H9 (cell line): Measurements from ENCODE around the gene TLR10. TPM values are rescaled to one million over a fixed set of nuclear protein-coding genes. Genes with fewer than 3 reads are reported as not detected.

Experiments
- DNase-seq: peaks from one replicate; pipeline ENCODE4 v3.0.0-alpha.2; 2017
- H2AFZ ChIP-seq: one replicate; pipeline ENCODE4 v1.6.1; 2013; ENCODE audit warnings: mild to moderate bottlenecking, low read length, control low read depth, moderate library complexity
- H2AK5ac ChIP-seq: 2 replicates; pipeline ENCODE4 v1.6.1; 2013; ENCODE audit warnings: low read length, control low read depth, mixed read lengths; ENCODE audit not compliant: insufficient read length
- H2BK120ac ChIP-seq: one replicate; pipeline ENCODE4 v1.6.1; 2013; ENCODE audit warnings: low read depth, mild to moderate bottlenecking, low read length, control low read depth, inconsistent platforms; ENCODE audit not compliant: poor library complexity, severe bottlenecking
- H2BK12ac ChIP-seq: 2 replicates; pipeline ENCODE4 v1.6.1; 2013; ENCODE audit warnings: low read length, control low read depth, mixed read lengths, low read depth; ENCODE audit not compliant: insufficient read length
- H2BK15ac ChIP-seq: 2 replicates; pipeline ENCODE4 v1.6.1; 2013; ENCODE audit warnings: low read depth, low read length, control low read depth
- H2BK20ac ChIP-seq: one replicate; pipeline ENCODE4 v1.6.1; 2013; ENCODE audit warnings: low read depth, mild to moderate bottlenecking, low read length, control low read depth, inconsistent platforms; ENCODE audit not compliant: poor library complexity, severe bottlenecking
- H2BK5ac ChIP-seq: 2 replicates; pipeline ENCODE4 v1.6.1; 2013; ENCODE audit warnings: low read length, control low read depth, mixed read lengths; ENCODE audit not compliant: insufficient read length
- H3K14ac ChIP-seq: 2 replicates; pipeline ENCODE4 v1.6.1; 2013; ENCODE audit warnings: low read length, control low read depth; ENCODE audit not compliant: insufficient read depth
- H3K18ac ChIP-seq: 2 replicates; pipeline ENCODE4 v1.6.1; 2013; ENCODE audit warnings: low read depth, mild to moderate bottlenecking, mixed read lengths, low read length, control low read depth; ENCODE audit not compliant: insufficient read length
- H3K23ac ChIP-seq: 2 replicates; pipeline ENCODE4 v1.6.1; 2013; ENCODE audit warnings: low read length, control low read depth, mixed read lengths, low read depth; ENCODE audit not compliant: insufficient read length
- H3K23me2 ChIP-seq: 2 replicates; pipeline ENCODE4 v1.6.1; 2013; ENCODE audit warnings: low read depth, mild to moderate bottlenecking, mixed read lengths, low read length, control low read depth; ENCODE audit not compliant: insufficient read length, poor library complexity, severe bottlenecking
- H3K27ac ChIP-seq: 2 replicates; pipeline ENCODE4 v1.5.1; 2013; ENCODE audit warnings: low read length, control low read depth, mixed read lengths, low read depth; ENCODE audit not compliant: insufficient read length
- H3K27me3 ChIP-seq: 2 replicates; pipeline ENCODE4 v1.6.1; 2013; ENCODE audit warnings: low read length, control low read depth, inconsistent platforms; ENCODE audit not compliant: insufficient read depth
- H3K4ac ChIP-seq: 2 replicates; pipeline ENCODE4 v1.6.1; 2013; ENCODE audit warnings: low read depth, mild to moderate bottlenecking, control low read depth, inconsistent platforms, low read length, moderate library complexity
- H3K4me1 ChIP-seq: 2 replicates; pipeline ENCODE4 v1.6.1; 2013; ENCODE audit warnings: low read length, control low read depth, inconsistent platforms; ENCODE audit not compliant: insufficient read depth
- H3K4me2 ChIP-seq: 2 replicates; pipeline ENCODE4 v1.6.1; 2013; ENCODE audit warnings: low read length, control low read depth, mixed read lengths; ENCODE audit not compliant: insufficient read length, insufficient read depth
- H3K56ac ChIP-seq: 2 replicates; pipeline ENCODE4 v1.6.1; 2013; ENCODE audit warnings: low read depth, mild to moderate bottlenecking, mixed read lengths, low read length, control low read depth; ENCODE audit not compliant: insufficient read length
- H3K79me1 ChIP-seq: 2 replicates; pipeline ENCODE4 v1.6.1; 2013; ENCODE audit warnings: low read depth, mild to moderate bottlenecking, moderate library complexity, low read length, control low read depth, inconsistent platforms; ENCODE audit not compliant: insufficient read depth, poor library complexity, severe bottlenecking
- H3K79me2 ChIP-seq: 2 replicates; pipeline ENCODE4 v1.6.1; 2013; ENCODE audit warnings: low read length, control low read depth, inconsistent platforms; ENCODE audit not compliant: insufficient read depth
- H3K9ac ChIP-seq: 2 replicates; pipeline ENCODE4 v1.6.1; 2013; ENCODE audit warnings: low read length, control low read depth, mixed read lengths; ENCODE audit not compliant: insufficient read length; ENCODE audit errors: extremely low read depth
- H3K9me3 ChIP-seq: one replicate; pipeline ENCODE4 v1.6.1; 2013; ENCODE audit warnings: low read depth, low read length, inconsistent platforms; ENCODE audit not compliant: control insufficient read depth
- H3T11ph ChIP-seq: one replicate; pipeline ENCODE4 v1.6.1; 2013; ENCODE audit warnings: mild to moderate bottlenecking, low read length, control low read depth, inconsistent platforms
- H4K20me1 ChIP-seq: one replicate; pipeline ENCODE4 v1.6.1; 2013; ENCODE audit not compliant: control insufficient read depth, insufficient read length, insufficient read depth
- H4K5ac ChIP-seq: 2 replicates; pipeline ENCODE4 v1.6.1; 2013; ENCODE audit warnings: low read depth, mild to moderate bottlenecking, mixed read lengths, low read length, control low read depth; ENCODE audit not compliant: insufficient read length
- H4K8ac ChIP-seq: replicated peaks from 2 replicates; pipeline ENCODE4 v1.6.1; 2013; ENCODE audit warnings: low read length, control low read depth, mixed read lengths, low read depth; ENCODE audit not compliant: insufficient read length
- H4K91ac ChIP-seq: 2 replicates; pipeline ENCODE4 v1.6.1; 2013; ENCODE audit warnings: low read depth, mild to moderate bottlenecking, moderate library complexity, mixed read lengths, low read length, control low read depth; ENCODE audit not compliant: insufficient read length
- H3K27ac Mint-ChIP-seq, 3 experiments: 2 replicates in 2 of 3; 3 replicates in 1 of 3; pipeline ENCODE4 v1.8.0; 2020 to 2021; ENCODE audit warnings: mixed read lengths in 3 of 3, mild to moderate bottlenecking in 1 of 3, moderate library complexity in 1 of 3
- H3K27me3 Mint-ChIP-seq: 2 replicates; pipeline ENCODE4 v1.8.0; 2021; ENCODE audit warnings: low read depth, mild to moderate bottlenecking, moderate library complexity, mixed read lengths
- H3K36me3 Mint-ChIP-seq, 3 experiments: 2 replicates in 2 of 3; 3 replicates in 1 of 3; pipeline ENCODE4 v1.8.0; 2020 to 2021; ENCODE audit warnings: low read depth in 3 of 3, mixed read lengths in 3 of 3; ENCODE audit not compliant: insufficient read depth in 1 of 3
- H3K4me1 Mint-ChIP-seq, 2 experiments: 2 replicates each; pipeline ENCODE4 v1.8.0; 2020; ENCODE audit warnings: mixed read lengths in 2 of 2
- H3K4me3 Mint-ChIP-seq, 2 experiments: 2 replicates in 1 of 2; 3 replicates in 1 of 2; pipeline ENCODE4 v1.8.0; 2020 to 2021; ENCODE audit warnings: mild to moderate bottlenecking in 2 of 2, mixed read lengths in 2 of 2, moderate library complexity in 1 of 2
- H3K9me3 Mint-ChIP-seq, 2 experiments: 2 replicates in 1 of 2; 3 replicates in 1 of 2; pipeline ENCODE4 v1.8.0; 2020; ENCODE audit warnings: mild to moderate bottlenecking in 2 of 2, mixed read lengths in 2 of 2, moderate library complexity in 1 of 2
- CTCF ChIP-seq: fragments of 200-600 bp; sonication (generic); conservative IDR thresholded peaks from 3 replicates; pipeline ENCODE4 v1.8.0; 2021; ENCODE audit warnings: antibody characterized with exemption, mild to moderate bottlenecking
- WGBS: extraction: QIAGEN DNeasy Blood & Tissue Kit; methylation state at CpG from one replicate; pipeline ENCODE4 v1.1.7; 2013; ENCODE audit warnings: missing lambda C conversion rate, low lambda C conversion rate, mixed read lengths; ENCODE audit not compliant: insufficient read length; ENCODE audit errors: extremely low coverage; 5-methylcytosine and 5-hydroxymethylcytosine counted together
- total RNA-seq: library from RNA; stranded (reverse); gene quantifications from 2 replicates; pipeline ENCODE4 v1.2.1, GENCODE V29; 2021

The TLR10 gene
- total RNA-seq, 1 experiment from 2014 or later = not detected

GRCh38 chr4:38728631-38729141 is 54.1 kb downstream of the TLR10 start:
- peak; percentile 54 for DNase-seq
- no CpG with 5 or more reads among the region's 4 CpGs for WGBS

More at GRCh38 chr4:38728631-38729141, 54.1 kb downstream of the TLR10 start:
- Histone ChIP-seq H2BK120ac (no peak overlapping the region), H2BK15ac (no peak overlapping the region), H4K91ac (no peak overlapping the region), H3K27me3 (no peaks in the 10 kb centered on the region), H3K4me2 (no peak overlapping the region), H4K20me1 (peaks cover 2% of the 10 kb centered on the region), H2BK12ac (no peak overlapping the region), H2BK20ac (no peak overlapping the region), H3K23ac (no peak overlapping the region), H3K18ac (no peak overlapping the region), H3K27ac (no peak overlapping the region), H3K79me2 (no peaks in the 10 kb centered on the region), H3K4ac (no peak overlapping the region), H3K4me1 (no peaks in the 10 kb centered on the region; the same call in 1 of the 2 replicates), H4K8ac (no peak overlapping the region), H2BK5ac (no peak overlapping the region), H3K14ac (no peak overlapping the region), H3T11ph (no peak overlapping the region), H3K9ac (no peak overlapping the region), H2AK5ac (no peak overlapping the region), H3K79me1 (no peaks in the 10 kb centered on the region), H2AFZ (no peak overlapping the region), H3K23me2 (no peaks in the 10 kb centered on the region), H3K56ac (no peak overlapping the region), H3K9me3 (no peaks in the 10 kb centered on the region), H4K5ac (no peak overlapping the region)
- TF ChIP-seq CTCF = peak; percentile 57
- H3K27me3 Mint-ChIP-seq = peaks cover 3% of the 10 kb centered on the region; the same call in 1 of the 2 replicates
- peaks cover 3 to 10% (median 9%) of the 10 kb centered on the region in 3 experiments; a peak in 5 of 7 replicates for H3K36me3 Mint-ChIP-seq
- peaks cover 10% of the 10 kb centered on the region in 2 experiments for H3K9me3 Mint-ChIP-seq
- no peak overlapping the region for H3K27ac Mint-ChIP-seq
- peaks cover 19 to 23% of the 10 kb centered on the region in 2 experiments for H3K4me1 Mint-ChIP-seq
- no peak overlapping the region for H3K4me3 Mint-ChIP-seq
